ENCODE results near the gene KRTAP6-1. TPM values are rescaled to one million over a fixed set of nuclear protein-coding genes. Genes with fewer than 3 reads are reported as not detected.

Gene KRTAP6-1
- total and polyA plus RNA-seq, 12 donors, result not detected

DNA sequence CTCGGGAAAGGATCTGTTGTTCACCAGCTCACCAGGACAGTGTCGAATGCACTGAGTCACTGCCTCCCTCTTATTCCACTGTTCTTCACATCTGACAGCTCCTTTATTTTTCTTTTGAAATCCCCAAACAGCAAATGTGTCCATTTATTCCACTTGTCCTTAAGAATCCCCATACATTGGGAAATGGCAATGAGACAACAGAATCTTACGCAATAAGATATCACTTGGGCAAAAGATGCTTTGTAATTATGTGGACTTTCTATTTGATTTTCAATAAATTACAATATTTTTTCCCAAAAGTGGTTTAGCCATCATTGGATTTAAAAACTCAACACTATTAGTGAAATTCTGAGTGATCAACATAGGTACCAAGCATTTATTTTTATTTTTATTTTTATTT lies 25.0 kb upstream of the KRTAP6-1 start:
- intact Hi-C loops (cut with DNase I), result no loop called here
- TF ChIP-seq CTCF (IDR thresholded peaks at IDR 0.05), result no peak
- H3K4me1 ChIP-seq, result no peaks in the 10 kb centered on the region
- peaks cover 0 to 27% (median 0%) of the 10 kb centered on the region in 11 donors for H3K9me3 ChIP-seq
- H3K4me3 ChIP-seq, result no peak overlapping the region
- H3K27me3 ChIP-seq, result no peaks in the 10 kb centered on the region
- DNase-seq, result no peak
- 51 to 62% methylated on average over 3 of the region's 3 CpGs for WGBS, 2 donors
- ATAC-seq, result no peak
- H3K36me3 ChIP-seq, result no peaks in the 10 kb centered on the region
- H3K27ac ChIP-seq, result no peak overlapping the region

- no peak within 1 kb of the TSS for H3K4me3 ChIP-seq
- H3K9me3 ChIP-seq, result peaks cover 0 to 6% (median 0%) of the 10 kb centered on the region in 11 donors
- no peak for TF ChIP-seq CTCF (IDR thresholded peaks at IDR 0.05)
- no peaks in the 10 kb centered on the region for H3K4me1 ChIP-seq
- no peaks in the 10 kb centered on the region for H3K27me3 ChIP-seq
- no peak for ATAC-seq
- H3K36me3 ChIP-seq, result no peaks in the 10 kb centered on the region
- intact Hi-C loops (cut with DNase I), result no loop called here
- no peak for DNase-seq
- WGBS, 2 donors, result 91 to 92% methylated on average over 1 of the region's 1 CpG
- no peak within 1 kb of the TSS for H3K27ac ChIP-seq
Observed at GRCh38 chr21:30634906-30635305, 21.2 kb upstream of the KRTAP6-1 start, which contains the start of gene KRTAP20-2. KRTAP20-2 (plus strand) TSS chr21:30635206; CDS start chr21:30635264, 58 bp downstream.

DNA sequence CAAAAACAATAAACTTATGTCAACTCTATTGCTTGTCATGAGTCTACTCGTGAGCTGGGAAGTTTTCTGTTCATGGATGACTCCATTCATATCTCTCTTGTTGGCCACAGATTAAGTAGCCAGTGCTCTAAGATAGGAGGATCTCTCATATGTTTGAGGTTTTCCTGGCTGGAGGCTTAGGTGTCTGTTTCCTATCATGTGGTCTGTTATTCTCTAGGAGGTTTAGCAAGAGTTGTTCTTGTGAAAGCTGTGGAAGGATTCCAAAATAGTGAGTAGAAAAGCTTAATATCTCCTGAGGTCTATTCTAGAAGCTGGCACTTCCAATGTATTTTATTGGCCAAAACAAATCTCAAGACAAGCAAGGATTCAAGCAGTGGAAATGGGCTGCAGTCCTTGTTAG lies 15.5 kb upstream of the KRTAP6-1 start:
- 18 to 26% methylated on average over 1 of the region's 1 CpG for WGBS, 2 donors
- intact Hi-C loops (cut with DNase I), result no loop called here
- ATAC-seq, result no peak
- no peaks in the 10 kb centered on the region for H3K27me3 ChIP-seq
- H3K27ac ChIP-seq, result no peak overlapping the region
- peaks cover 0 to 11% (median 0%) of the 10 kb centered on the region in 11 donors for H3K9me3 ChIP-seq
- no peaks in the 10 kb centered on the region for H3K36me3 ChIP-seq
- H3K4me3 ChIP-seq, result no peak overlapping the region
- TF ChIP-seq CTCF (IDR thresholded peaks at IDR 0.05), result no peak
- no peaks in the 10 kb centered on the region for H3K4me1 ChIP-seq
- DNase-seq, result no peak

- Histone ChIP-seq H3K36me3 (no peaks in the 10 kb centered on the region), H3K27me3 (no peaks in the 10 kb centered on the region), H3K4me3 (no peak overlapping the region), H3K27ac (no peak overlapping the region), H3K9me3 (peaks cover 0 to 11% (median 0%) of the 10 kb centered on the region in 11 donors), H3K4me1 (no peaks in the 10 kb centered on the region)
- intact Hi-C loops (cut with DNase I), result no loop called here
- DNase-seq, result no peak
- no peak for ATAC-seq
- no peak for TF ChIP-seq CTCF (IDR thresholded peaks at IDR 0.05)
- 80 to 85% methylated on average over 4 of the region's 4 CpGs for WGBS, 2 donors
Observed at GRCh38 chr21:30628109-30628508, 14.4 kb upstream of the KRTAP6-1 start.

All from heart right ventricle (tissue), 16 donors.